HEK293 (cell line): ENCODE measurements around the gene FOXN1.

Experiments used
- CTCF ChIP-seq: fragments of 450-650 bp; formaldehyde crosslinking; IDR thresholded peaks from 2 replicates; pipeline ENCODE4 v1.5.1; 2016; ENCODE audit warnings: missing biosample characterization, missing genetic modification characterization
- KLF16 ChIP-seq: fragments of 450-650 bp; formaldehyde crosslinking; IDR thresholded peaks from 2 replicates; pipeline ENCODE4 v1.5.1; 2017; ENCODE audit warnings: missing biosample characterization, missing genetic modification characterization
- WT1 ChIP-seq: fragments of 450-650 bp; formaldehyde crosslinking; IDR thresholded peaks from 2 replicates; pipeline ENCODE4 v1.5.1; 2016; ENCODE audit warnings: missing biosample characterization, missing genetic modification characterization
- ZFP37 ChIP-seq: fragments of 450-650 bp; formaldehyde crosslinking; IDR thresholded peaks from 2 replicates; pipeline ENCODE4 v1.5.1; 2016; ENCODE audit warnings: missing biosample characterization, missing genetic modification characterization
- ZIC2 ChIP-seq: fragments of 450-650 bp; formaldehyde crosslinking; IDR thresholded peaks from 2 replicates; pipeline ENCODE4 v1.5.1; 2016; ENCODE audit warnings: missing biosample characterization, missing genetic modification characterization
- ZNF366 ChIP-seq: fragments of 450-650 bp; formaldehyde crosslinking; conservative IDR thresholded peaks from 2 replicates; pipeline ENCODE4 v1.5.1; 2016; ENCODE audit warnings: missing biosample characterization, missing genetic modification characterization
- ZNF449 ChIP-seq: fragments of 450-650 bp; formaldehyde crosslinking; IDR thresholded peaks from 2 replicates; pipeline ENCODE4 v1.5.1; 2017; ENCODE audit warnings: missing biosample characterization, mild to moderate bottlenecking, missing genetic modification characterization, moderate library complexity
- ZNF707 ChIP-seq: fragments of 450-650 bp; formaldehyde crosslinking; IDR thresholded peaks from 2 replicates; pipeline ENCODE4 v1.5.1; 2016; ENCODE audit warnings: missing biosample characterization, missing genetic modification characterization
- ZNF76 ChIP-seq: fragments of 450-650 bp; formaldehyde crosslinking; IDR thresholded peaks from 2 replicates; pipeline ENCODE4; 2016; ENCODE audit warnings: low read depth, missing biosample characterization, missing genetic modification characterization, borderline replicate concordance
- ZSCAN4 ChIP-seq: fragments of 450-650 bp; formaldehyde crosslinking; IDR thresholded peaks from 2 replicates; pipeline ENCODE4 v1.5.1; 2017; ENCODE audit warnings: missing biosample characterization, missing genetic modification characterization
- TF ChIP-seq, protein P1 (sequence below): fragments of 450-650 bp; formaldehyde crosslinking; IDR thresholded peaks from 2 replicates; pipeline ENCODE4 v1.5.1; 2016; ENCODE audit warnings: missing biosample characterization, missing genetic modification characterization
- TF ChIP-seq, protein P2 (sequence below): IDR thresholded peaks from 2 replicates; pipeline ENCODE4 v1.6.1; 2011; ENCODE audit warnings: mild to moderate bottlenecking, low read depth, low read length, borderline replicate concordance

- TF ChIP-seq ZNF449 (tag by site-specific recombination) (no peak), CTCF (tag by site-specific recombination) (no peak), ZFP37 (tag by site-specific recombination) (no peak), ZIC2 (tag by site-specific recombination) (no peak), ZNF366 (no peak), ZNF707 (tag by site-specific recombination) (no peak), WT1 (no peak), ZSCAN4 (tag by site-specific recombination) (no peak), ZNF76 (tag by site-specific recombination) (no peak), KLF16 (tag by site-specific recombination) (no peak)
- TF ChIP-seq, protein P1, sequence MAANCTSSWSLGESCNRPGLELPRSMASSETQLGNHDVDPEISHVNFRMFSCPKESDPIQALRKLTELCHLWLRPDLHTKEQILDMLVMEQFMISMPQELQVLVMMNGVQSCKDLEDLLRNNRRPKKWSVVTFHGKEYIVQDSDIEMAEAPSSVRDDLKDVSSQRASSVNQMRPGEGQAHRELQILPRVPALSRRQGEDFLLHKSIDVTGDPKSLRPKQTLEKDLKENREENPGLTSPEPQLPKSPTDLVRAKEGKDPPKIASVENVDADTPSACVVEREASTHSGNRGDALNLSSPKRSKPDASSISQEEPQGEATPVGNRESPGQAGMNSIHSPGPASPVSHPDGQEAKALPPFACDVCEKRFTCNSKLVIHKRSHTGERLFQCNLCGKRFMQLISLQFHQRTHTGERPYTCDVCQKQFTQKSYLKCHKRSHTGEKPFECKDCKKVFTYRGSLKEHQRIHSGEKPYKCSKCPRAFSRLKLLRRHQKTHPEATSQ (tag by site-specific recombination) = no peak
- TF ChIP-seq, protein P2, sequence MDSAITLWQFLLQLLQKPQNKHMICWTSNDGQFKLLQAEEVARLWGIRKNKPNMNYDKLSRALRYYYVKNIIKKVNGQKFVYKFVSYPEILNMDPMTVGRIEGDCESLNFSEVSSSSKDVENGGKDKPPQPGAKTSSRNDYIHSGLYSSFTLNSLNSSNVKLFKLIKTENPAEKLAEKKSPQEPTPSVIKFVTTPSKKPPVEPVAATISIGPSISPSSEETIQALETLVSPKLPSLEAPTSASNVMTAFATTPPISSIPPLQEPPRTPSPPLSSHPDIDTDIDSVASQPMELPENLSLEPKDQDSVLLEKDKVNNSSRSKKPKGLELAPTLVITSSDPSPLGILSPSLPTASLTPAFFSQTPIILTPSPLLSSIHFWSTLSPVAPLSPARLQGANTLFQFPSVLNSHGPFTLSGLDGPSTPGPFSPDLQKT = no peak
These were observed 28.7 kb downstream of the FOXN1 start for GRCh38 chr17:28534740-28535375.
